Measurements from ENCODE around the gene SH3BP4. TPM values are rescaled to one million over a fixed set of nuclear protein-coding genes. Genes with fewer than 3 reads are reported as not detected.
"Not testable (repeated sequence)": the region's sequence is repeated elsewhere in the genome, so short reads cannot be mapped to it uniquely, and the experiment has no call there.

The SH3BP4 gene
- total RNA-seq, 4 donors from 2014 or later, result 13.5 to 28.4 (median 20.1) TPM

DNA sequence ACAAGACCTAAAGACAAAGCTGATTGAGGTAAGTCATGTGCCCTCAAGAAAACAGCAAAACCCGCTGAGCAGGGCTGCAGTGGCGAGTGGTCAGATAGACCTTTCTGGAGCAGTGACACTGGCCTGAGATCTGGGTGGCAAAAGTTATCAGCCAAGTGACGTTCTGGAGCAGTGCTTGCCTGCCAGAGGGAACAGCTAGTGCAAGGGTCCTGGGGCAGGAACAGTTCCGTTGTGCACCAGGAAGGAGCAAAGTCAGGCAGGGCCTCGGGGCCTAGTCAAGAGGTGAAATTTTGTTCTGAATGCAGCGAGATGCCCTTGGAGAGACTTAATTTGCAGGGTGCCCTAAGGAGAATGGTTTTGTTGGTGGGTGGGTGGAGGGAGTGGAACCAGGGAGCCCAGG is 67.0 kb downstream of the SH3BP4 start:
- no peaks in the 10 kb centered on the region for H3K9me3 ChIP-seq
- no peaks in the 10 kb centered on the region for H3K4me1 ChIP-seq
- H3K36me3 ChIP-seq, result no peaks in the 10 kb centered on the region
- no peak overlapping the region for H3K4me3 ChIP-seq
- H3K27ac ChIP-seq, result no peak overlapping the region
- TF ChIP-seq POLR2A (IDR thresholded peaks at IDR 0.05), result no peak
- TF ChIP-seq, protein P1, sequence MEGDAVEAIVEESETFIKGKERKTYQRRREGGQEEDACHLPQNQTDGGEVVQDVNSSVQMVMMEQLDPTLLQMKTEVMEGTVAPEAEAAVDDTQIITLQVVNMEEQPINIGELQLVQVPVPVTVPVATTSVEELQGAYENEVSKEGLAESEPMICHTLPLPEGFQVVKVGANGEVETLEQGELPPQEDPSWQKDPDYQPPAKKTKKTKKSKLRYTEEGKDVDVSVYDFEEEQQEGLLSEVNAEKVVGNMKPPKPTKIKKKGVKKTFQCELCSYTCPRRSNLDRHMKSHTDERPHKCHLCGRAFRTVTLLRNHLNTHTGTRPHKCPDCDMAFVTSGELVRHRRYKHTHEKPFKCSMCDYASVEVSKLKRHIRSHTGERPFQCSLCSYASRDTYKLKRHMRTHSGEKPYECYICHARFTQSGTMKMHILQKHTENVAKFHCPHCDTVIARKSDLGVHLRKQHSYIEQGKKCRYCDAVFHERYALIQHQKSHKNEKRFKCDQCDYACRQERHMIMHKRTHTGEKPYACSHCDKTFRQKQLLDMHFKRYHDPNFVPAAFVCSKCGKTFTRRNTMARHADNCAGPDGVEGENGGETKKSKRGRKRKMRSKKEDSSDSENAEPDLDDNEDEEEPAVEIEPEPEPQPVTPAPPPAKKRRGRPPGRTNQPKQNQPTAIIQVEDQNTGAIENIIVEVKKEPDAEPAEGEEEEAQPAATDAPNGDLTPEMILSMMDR (IDR thresholded peaks at IDR 0.05), result no peak
- no peaks in the 10 kb centered on the region for H3K27me3 ChIP-seq
- DNase-seq, result no peak
- intact Hi-C loops (cut with DNase I; ENCODE audit: low total_unique reads), result no loop called here

DNA sequence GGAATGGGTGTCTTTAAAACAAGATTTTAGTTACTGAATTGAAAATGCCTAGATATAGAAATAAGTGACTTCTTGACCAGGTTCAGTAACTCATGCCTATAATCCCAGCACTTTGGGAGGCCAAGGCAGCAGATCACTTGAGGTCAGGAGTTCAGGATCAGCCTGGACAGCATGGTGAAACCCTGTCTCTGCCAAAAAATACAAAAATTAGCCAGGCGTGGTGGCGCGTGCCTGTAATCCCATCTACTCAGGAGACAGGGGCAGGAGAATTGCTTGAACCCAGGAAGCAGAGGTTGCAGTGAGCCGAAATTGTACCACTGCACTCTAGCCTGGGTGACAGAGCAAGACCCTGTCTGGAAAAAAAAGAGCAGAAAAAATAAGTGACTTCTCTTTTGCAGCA is 68.3 kb downstream of the SH3BP4 start:
- H3K36me3 ChIP-seq; intact Hi-C loops (cut with DNase I; ENCODE audit: low total_unique reads); H3K27me3 ChIP-seq; H3K9me3 ChIP-seq; H3K27ac ChIP-seq; H3K4me3 ChIP-seq; DNase-seq; H3K4me1 ChIP-seq: not testable (repeated sequence)

DNA sequence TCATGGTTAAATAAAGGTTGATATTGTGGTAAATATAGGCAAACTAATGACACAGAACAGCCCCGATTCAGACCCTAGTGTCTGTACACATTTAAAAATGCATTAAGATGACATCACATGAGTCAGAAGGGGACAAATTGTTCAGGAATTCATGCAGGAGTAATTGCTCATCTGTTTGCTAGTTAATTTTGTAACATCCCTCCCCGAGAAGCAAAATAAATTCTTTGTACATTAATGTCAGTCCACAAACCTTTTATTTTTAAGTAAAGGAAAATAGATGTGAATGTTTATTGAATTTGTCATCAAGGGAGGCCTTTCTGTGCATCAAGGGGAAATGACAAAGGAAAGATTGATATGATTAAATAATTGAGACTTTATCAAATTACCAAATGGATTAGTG is 69.9 kb downstream of the SH3BP4 start:
- Histone ChIP-seq H3K4me1 (no peaks in the 10 kb centered on the region), H3K36me3 (no peaks in the 10 kb centered on the region), H3K4me3 (no peak overlapping the region), H3K27ac (no peak overlapping the region), H3K9me3 (no peaks in the 10 kb centered on the region), H3K27me3 (no peaks in the 10 kb centered on the region)
- intact Hi-C loops (cut with DNase I; ENCODE audit: low total_unique reads), result no loop called here
- TF ChIP-seq POLR2A (IDR thresholded peaks at IDR 0.05), result no peak
- TF ChIP-seq, protein P1 (IDR thresholded peaks at IDR 0.05), result no peak
- no peak for DNase-seq

DNA sequence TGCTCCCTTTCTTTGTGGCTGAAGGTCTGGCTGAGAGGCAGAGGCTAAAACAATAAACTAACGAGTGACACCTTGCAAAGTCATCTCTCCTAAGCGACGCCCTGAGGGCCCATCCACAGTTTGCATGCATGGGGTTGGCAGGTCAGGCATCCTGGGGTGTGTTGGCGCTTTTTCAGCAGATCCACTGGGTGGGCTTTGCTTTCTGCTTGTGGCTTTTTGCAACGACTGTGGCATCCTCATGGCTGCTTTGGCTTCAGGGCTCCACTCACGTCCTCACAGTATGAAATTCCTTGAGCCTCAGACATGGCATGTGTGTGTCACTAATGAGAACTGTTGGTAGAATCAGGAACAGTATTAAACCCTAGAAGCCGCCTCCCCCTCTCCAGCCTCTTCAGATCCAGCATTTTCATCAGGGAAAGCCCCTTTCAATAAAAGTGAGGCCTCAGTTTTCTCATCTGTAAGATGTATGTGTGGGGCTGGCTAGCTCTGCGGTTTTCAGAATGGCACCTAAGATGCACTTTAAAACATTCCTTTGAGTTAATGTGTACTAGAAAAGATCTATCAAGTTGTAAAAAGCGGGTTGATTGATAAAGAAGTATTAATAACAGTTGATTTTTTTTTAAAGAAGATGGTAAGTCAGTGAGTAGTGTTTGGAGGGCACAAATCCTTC is 72.5 kb downstream of the SH3BP4 start:
- Histone ChIP-seq H3K9me3 (no peaks in the 10 kb centered on the region), H3K36me3 (no peaks in the 10 kb centered on the region), H3K4me3 (no peak overlapping the region), H3K27me3 (no peaks in the 10 kb centered on the region), H3K27ac (no peak overlapping the region), H3K4me1 (peaks cover 0 to 3% of the 10 kb centered on the region in 2 donors)
- no peak for TF ChIP-seq POLR2A (IDR thresholded peaks at IDR 0.05)
- TF ChIP-seq, protein P1 (IDR thresholded peaks at IDR 0.05), result no peak
- no peak for DNase-seq
- intact Hi-C loops (cut with DNase I; ENCODE audit: low total_unique reads), result no loop called here

DNA sequence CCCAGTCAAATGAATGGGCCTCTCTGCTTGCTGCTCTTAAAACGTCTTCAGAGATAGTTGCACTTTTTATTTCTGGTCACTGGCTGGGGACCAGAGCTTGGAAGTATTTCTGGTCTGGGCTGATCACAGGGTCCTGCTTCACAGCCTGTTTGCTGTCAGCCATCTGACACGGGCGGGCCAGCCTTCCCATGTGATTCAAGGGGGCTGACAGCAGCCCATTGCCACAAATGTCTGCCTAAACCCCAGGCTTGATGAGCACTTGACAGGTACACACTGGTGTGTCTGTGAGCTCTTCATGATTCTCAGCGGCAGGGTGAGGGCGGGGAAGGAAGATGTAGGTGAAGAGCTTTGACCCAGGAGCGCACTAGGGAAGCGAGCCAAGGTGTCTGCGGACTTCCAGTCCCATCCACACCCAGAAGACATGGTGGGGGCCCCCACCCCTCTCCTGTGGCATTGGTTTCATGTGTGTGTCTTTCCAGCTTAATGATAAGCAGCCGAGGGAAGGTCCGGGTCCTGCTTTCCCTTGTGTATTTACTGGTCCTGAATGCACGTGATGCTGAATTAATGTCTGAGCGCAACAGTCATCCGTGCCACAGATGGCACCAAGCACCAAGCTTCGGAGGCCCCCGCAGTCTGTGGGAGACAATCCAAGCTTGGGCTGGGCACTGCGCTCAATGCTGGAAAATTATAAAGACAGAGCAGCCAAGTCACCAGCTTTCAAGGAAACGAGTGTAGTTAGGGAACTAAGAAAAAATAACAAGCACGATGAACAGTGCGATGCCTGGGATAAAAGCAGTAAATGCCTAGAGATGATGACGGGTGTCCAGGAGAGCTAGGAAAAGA is 73.3 kb downstream of the SH3BP4 start:
- Histone ChIP-seq H3K36me3 (no peaks in the 10 kb centered on the region), H3K4me1 (peaks cover 0 to 3% of the 10 kb centered on the region in 2 donors), H3K9me3 (no peaks in the 10 kb centered on the region), H3K27ac (no peak overlapping the region), H3K4me3 (no peak overlapping the region), H3K27me3 (no peaks in the 10 kb centered on the region)
- no peak for DNase-seq
- TF ChIP-seq, protein P1 (IDR thresholded peaks at IDR 0.05), result no peak
- TF ChIP-seq POLR2A (IDR thresholded peaks at IDR 0.05), result no peak
- intact Hi-C loops (cut with DNase I; ENCODE audit: low total_unique reads), result no loop called here

All from uterus (tissue), 4 donors.